Left hindlimb (tissue), 1 donor: ENCODE results near the gene OXSR1.
"Not testable (repeated sequence)": the region's sequence is repeated elsewhere in the genome, so short reads cannot be mapped to it uniquely, and the experiment has no call there.

Experiments used
- DNase-seq: peaks from one replicate; pipeline ENCODE4 v3.0.0-alpha.2; 2018

Gene OXSR1

DNA sequence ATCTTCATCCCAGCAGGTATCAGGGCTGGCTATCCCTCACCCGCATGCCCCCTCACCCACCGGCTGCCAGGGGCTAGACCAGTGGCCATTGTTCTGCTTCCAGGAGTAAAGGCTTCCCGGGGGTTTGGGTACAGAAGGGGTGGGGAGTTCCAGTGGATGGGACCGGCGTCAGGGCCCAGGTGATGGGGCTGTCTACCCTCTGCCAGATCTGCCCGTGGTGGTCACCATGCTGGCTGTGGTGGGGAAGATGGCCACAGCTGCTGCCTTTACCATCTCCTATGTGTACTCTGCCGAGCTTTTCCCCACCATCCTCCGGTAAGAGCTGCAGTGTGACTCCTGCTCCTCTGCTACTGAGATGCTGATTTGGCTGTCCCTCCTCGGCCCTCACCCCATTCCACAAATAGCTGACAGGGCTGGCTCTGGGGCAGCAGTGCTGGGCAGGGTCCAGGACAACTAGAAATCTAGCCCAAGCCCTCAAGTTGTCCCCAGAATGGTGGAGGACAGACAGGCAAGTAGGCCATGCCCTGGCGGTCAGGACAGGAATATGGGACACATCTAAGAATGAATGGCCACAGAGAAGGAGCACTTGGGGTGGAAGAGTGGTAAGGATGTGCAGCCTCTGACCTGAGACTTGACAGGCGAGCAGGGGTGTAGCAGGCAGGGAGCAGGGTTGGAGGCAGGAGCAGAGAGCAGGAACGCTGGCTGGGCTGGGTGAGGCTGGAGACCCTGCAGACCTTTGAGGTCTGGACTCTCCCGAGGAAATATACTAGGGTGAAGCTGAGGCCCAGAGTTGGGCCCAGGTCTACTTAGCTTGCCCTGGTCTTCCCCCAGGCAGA, 111.0 kb downstream of the OXSR1 start:
- DNase-seq = no peak

DNA sequence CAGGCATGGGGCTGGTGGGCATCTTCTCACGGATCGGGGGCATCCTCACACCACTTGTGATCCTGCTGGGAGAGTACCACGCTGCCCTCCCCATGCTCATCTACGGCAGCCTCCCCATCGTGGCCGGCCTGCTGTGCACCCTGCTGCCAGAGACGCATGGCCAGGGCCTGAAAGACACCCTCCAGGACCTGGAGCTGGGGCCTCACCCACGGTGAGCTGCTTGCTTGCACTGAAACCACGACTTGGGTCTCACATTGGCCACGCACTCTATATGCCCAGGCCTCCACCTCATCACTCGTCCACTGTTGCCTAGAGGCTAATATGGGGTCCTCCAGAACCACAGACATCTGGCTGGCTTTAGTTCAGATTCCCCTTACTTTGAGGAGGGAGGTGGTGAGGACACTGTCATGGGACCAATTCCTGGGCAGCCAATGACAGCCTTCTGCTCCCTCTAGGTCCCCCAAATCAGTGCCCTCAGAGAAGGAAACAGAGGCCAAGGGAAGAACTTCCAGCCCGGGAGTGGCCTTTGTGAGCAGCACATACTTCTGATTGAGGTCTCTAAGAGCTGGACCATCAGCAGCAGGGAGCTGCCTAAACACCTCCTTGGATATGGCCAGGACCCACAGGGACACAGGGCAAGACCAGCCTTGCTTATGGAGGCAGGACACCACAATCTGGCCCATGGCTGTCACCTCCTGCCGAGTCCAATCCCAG, 111.7 kb downstream of the OXSR1 start:
- no peak for DNase-seq

DNA sequence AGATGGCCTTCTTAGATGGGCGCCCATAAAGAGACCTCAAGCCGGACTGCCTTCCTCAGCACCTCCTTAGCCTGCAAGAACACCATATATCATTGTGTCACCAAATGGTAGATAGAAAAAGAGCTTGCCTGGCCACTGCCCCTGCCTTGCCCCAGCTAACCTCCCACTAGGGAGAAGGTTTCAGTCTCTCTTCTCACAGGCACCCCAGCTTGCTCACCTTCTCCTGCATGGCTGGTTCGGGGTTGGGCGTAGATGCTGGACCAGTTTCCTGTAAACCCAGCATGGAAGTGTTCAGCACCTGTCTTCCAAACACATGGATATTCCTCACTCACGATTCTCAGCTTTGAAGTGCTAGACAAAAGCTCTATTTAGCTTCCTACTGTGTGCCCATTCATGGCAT, 113.5 kb downstream of the OXSR1 start:
- no peak for DNase-seq

DNA sequence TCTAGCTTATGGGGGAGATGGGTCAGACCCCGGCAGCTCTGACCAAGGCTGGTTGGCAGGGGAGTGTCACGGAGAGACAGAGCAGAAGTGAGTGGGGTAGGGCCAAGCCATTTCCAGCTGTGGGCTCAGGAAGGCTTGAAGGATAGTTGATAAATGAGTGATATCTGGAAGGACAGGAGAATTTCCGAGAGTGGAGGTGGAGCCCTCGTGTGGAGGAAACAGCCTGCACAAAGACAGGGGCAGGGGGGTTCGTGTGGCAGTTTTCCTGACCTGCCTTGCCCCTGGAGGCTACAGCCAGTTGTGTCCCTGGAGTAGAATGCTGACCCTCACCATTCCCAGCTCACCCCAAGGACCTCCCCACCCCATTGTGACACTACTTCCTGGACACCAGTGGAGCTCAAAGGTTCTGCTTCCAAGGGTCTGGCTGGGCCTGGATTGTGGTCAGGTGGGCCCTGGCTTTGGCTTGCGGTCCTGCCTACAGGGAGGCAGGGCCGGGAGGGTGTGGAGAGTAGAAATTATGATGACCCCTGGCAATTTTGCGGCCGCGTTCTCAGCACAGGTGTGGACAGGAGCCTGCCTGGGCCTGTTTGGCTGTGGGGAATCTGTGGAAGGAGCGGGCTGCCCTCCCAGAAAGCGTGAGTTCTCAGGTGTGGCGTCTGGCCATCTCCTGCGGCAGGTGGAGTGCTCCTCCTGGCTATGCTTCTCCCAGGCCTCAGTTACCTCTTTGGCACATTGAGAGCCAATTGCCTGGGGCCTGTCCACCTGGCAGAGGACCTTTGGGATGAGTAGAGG, 116.8 kb downstream of the OXSR1 start, which contains the start of gene SLC22A14:
SLC22A14 (plus strand) TSS at position 400 of the 792 bp plus-strand sequence. CDS start 23,733 bp downstream, outside the sequence.
- no peak for DNase-seq

DNA sequence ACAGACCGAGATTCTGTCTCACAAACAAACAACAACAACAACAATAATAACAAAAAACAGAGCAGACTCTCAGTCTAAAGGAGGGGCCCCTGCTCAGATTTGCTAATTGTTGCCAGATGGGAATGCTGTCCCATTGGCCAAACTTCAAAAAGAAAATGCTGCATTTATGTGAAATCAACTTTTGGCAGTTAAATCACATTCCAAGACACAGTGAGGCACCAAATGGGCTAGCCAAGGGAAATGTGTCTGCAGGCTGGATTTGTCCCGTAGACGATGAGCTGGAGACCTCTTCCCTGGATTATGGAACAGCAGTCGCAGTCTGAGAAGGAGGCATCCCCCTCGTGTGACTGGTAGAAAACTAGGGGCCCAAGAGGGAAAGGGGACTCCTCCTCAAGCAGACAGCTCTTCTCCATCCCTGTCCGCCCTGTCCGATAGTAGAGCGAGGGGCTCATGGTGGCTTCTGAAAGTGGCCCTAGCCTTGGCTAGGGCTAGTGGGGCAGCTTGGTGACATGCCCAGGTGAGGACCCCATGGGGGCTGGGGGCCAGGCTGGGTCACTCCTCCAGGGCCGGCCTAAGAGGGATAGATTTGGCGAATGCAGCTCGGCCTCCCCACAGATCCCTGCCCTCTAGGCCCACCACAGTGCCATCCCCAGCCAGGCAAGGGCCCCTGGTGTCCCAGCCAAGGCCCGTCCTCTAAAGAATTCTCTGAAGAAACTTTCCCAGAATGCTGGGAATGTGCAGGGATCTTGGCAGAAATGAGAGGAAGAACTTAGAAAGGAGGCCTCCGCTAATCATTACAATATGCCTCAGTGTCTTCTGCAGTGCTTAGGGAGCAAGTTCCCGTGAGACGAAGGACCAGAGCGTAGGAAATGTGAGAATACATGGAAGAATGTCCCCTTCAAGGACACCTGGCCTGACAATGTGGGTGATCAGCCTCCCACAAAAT, 118.7 kb downstream of the OXSR1 start:
- DNase-seq = no peak

DNA sequence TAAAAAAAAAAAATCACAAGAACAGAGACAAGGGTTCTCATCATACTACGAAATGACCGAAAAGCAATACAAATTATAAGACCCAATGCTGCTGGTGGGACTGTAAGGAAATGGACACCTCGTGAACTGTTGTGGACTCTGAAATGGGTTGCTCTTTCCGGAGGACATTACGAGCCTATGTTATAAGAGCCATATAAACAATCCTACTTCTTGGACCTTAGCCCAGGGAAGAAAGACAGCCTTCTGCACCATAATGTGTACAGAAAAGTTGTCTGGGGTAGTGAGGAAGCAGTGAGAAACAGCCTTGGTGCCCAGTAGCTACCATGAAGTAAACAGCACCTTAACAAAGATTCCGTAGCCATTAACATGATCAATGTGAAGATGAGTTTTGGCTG, 119.4 kb downstream of the OXSR1 start:
- DNase-seq = no peak

DNA sequence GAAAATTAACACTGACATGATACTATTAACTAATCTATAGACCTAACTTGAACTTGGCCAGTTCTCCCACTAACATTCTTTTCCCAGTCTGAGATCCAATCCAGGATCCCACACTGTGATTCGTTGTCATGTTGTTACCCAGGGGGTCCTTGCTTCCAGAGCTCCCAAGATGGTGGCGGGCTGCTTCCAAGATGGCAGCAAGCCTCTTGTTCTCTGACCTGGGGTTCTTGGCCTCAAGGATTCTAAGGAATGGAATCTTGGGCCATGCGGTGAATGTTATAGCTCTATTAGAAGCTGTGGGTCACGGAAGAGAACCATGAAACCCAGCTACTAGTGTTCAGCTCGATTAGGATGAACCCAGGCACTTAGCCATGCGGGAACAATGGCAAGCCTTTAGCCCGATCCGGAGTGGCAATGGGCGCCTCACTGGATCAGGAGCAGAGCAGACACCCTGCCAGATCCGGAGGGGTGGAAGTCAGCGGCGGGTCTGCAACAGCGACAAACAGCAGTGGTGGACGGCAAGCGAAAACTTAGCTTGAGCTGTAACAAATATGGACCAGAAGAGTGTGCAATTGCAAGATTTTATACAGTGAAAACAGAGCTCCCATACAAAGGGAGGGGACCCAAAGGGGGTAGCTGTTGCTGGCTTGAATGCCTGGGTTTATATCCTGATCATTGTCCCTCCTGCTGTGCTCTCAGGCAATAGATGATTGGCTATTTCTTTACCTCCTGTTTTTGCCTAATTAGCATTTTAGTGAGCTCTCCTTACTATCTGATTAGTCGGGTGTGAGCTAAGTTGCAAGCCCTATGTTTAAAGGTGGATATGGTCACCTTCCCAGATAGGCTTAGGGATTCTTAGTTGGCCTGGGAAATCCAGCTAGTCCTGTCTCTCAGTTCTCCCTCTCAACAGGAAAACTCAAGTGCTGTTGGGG, 124.2 kb downstream of the OXSR1 start:
- DNase-seq = not testable (repeated sequence)

DNA sequence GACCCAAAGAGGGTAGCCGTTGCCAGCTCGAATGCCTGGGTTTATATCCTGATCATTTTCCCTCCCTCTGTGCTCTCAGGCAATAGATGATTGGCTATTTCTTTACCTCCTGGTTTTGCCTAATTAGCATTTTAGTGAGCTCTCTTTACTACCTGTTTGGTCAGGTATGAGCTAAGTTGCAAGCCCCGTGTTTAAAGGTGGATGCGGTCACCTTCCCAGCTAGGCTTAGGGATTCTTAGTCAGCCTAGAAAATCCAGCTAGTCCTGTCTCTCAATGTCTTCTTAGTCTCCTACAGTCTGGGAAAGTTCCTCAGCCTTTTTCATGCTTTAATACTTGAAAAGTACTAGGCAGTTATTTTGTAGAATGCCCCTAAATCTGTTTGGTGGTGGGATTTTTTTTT, 131.7 kb downstream of the OXSR1 start:
- DNase-seq = not testable (repeated sequence)

DNA sequence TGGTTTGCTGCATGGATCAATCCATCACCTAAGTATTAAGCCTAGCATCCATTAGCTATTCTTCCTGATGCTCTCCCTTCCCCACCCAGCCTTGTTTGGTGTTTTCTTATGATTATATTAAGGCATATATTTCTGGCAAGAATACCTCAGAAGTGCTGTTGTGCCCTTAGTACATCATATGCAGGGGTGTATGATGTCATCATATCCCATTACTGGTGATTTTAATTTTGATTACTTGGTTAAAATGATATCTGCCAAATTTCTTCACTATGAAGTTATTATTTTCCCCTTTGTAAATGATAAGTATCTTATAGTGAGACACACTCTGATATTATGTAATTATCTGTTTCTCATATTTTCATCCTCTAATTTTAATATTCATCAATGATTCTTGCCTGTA, 132.2 kb downstream of the OXSR1 start:
- DNase-seq = no peak

DNA sequence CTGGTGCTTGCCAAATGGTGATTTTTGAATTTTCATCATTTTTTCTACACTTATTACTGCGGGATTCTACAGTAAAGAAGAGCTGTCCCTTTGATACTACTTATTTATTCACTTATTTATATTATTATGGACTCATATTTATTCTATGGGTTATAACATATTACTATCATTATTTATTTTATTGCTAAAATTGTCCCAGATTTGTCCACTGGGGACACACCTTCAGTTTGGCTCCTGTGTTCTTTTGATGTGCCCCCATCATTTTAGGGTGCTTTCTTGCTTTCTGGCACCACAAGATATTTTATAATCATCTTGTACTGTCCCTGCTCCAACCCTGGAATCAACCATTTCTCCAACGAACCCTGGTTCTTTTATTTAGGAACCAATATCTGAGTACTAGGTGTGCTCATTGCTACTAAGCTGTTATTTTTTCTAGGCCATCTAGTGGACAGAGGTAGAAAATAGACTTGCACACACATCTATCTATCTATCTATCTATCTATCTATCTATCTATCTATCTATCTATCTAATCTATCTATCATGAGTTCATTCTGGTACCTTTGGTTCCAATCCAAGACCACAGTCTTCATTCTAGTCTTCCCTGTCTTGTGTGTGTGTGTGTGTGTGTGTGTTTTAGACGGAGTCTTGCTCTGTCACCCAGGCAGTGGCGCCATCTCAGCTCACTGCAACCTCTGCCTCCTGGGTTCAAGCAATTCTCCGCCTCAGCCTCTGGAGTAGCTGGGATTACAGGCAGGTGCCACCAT, 132.8 kb downstream of the OXSR1 start:
- DNase-seq = no peak
